ENCODE results near the gene PPP1R12C.

DNA sequence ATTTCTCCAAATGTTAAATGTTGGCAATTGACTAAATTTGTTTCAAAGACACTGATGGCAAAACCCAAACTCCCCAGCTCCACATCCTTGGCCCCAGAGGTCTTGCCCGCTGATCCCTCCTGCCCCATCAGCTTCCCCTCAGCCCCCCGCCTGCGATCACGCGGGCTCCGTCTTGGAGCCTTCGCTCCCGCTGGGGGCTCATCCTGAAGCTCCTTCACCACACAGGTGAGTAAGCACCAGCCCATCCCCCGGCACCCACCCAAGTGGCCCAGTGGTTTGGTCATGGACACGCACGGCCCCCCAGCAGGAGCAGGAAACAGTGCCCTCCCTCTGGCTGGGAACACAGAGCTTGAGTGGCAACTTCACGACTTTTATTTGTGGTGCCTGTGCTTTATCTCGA, 26.9 kb downstream of the PPP1R12C start:
- TF ChIP-seq, protein P1, sequence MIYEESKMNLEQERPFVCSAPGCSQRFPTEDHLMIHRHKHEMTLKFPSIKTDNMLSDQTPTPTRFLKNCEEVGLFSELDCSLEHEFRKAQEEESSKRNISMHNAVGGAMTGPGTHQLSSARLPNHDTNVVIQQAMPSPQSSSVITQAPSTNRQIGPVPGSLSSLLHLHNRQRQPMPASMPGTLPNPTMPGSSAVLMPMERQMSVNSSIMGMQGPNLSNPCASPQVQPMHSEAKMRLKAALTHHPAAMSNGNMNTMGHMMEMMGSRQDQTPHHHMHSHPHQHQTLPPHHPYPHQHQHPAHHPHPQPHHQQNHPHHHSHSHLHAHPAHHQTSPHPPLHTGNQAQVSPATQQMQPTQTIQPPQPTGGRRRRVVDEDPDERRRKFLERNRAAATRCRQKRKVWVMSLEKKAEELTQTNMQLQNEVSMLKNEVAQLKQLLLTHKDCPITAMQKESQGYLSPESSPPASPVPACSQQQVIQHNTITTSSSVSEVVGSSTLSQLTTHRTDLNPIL (CRISPR knock-in tag; IDR thresholded peaks at IDR 0.05; ENCODE audit: low read depth), result no peak
- TF ChIP-seq TCF4 (CRISPR knock-in tag; IDR thresholded peaks at IDR 0.05; ENCODE audit: borderline replicate concordance) (no peak), TOX (CRISPR knock-in tag; IDR thresholded peaks at IDR 0.05; ENCODE audit: borderline replicate concordance) (no peak), ZFP30 (CRISPR knock-in tag; IDR thresholded peaks at IDR 0.05) (no peak), RARB (CRISPR knock-in tag; IDR thresholded peaks at IDR 0.05) (no peak), ZFP3 (CRISPR knock-in tag; IDR thresholded peaks at IDR 0.05) (no peak), PPARA (CRISPR knock-in tag; IDR thresholded peaks at IDR 0.05; ENCODE audit: borderline replicate concordance) (no peak), ZNF8 (CRISPR knock-in tag; IDR thresholded peaks at IDR 0.05) (no peak), ZC3H10 (CRISPR knock-in tag; IDR thresholded peaks at IDR 0.05) (no peak), ZNF565 (CRISPR knock-in tag; conservative IDR thresholded peaks at IDR 0.05; ENCODE audit: low read depth) (no peak), ARNTL (CRISPR knock-in tag; IDR thresholded peaks at IDR 0.05; ENCODE audit: borderline replicate concordance, low read depth) (no peak), ESRRG (CRISPR knock-in tag; IDR thresholded peaks at IDR 0.05) (no peak)
- TF ChIP-seq, protein P2, sequence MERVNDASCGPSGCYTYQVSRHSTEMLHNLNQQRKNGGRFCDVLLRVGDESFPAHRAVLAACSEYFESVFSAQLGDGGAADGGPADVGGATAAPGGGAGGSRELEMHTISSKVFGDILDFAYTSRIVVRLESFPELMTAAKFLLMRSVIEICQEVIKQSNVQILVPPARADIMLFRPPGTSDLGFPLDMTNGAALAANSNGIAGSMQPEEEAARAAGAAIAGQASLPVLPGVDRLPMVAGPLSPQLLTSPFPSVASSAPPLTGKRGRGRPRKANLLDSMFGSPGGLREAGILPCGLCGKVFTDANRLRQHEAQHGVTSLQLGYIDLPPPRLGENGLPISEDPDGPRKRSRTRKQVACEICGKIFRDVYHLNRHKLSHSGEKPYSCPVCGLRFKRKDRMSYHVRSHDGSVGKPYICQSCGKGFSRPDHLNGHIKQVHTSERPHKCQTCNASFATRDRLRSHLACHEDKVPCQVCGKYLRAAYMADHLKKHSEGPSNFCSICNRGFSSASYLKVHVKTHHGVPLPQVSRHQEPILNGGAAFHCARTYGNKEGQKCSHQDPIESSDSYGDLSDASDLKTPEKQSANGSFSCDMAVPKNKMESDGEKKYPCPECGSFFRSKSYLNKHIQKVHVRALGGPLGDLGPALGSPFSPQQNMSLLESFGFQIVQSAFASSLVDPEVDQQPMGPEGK (CRISPR knock-in tag; IDR thresholded peaks at IDR 0.05; ENCODE audit: borderline replicate concordance), result no peak
- TF ChIP-seq, protein P3, sequence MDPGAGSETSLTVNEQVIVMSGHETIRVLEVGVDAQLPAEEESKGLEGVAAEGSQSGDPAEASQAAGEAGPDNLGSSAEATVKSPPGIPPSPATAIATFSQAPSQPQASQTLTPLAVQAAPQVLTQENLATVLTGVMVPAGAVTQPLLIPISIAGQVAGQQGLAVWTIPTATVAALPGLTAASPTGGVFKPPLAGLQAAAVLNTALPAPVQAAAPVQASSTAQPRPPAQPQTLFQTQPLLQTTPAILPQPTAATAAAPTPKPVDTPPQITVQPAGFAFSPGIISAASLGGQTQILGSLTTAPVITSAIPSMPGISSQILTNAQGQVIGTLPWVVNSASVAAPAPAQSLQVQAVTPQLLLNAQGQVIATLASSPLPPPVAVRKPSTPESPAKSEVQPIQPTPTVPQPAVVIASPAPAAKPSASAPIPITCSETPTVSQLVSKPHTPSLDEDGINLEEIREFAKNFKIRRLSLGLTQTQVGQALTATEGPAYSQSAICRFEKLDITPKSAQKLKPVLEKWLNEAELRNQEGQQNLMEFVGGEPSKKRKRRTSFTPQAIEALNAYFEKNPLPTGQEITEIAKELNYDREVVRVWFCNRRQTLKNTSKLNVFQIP (CRISPR knock-in tag; IDR thresholded peaks at IDR 0.05; ENCODE audit: borderline replicate concordance, low read depth), result no peak
